ENCODE data around the gene LRP8. TPM values are rescaled to one million over a fixed set of nuclear protein-coding genes. Genes with fewer than 3 reads are reported as not detected.

LRP8 gene
- total RNA-seq, 1 donor from 2014 or later, result 6.0 TPM

DNA sequence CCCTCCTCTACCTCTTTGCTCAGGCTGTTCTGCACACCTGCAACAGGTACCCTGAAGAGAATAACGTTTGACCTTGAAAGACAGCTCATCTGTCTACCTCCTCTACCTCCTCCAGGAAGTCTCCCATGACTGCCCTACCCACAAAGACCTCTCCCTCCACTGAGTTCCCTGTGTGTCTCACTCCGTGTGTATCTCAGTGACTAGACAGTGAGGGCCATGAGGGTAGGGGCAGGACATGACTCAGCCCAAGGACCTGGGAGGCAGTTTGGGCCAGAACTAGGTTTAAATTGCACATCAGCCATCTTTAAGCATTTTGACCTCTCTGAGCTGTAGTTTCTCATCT, 32.0 kb upstream of the LRP8 start:
- no peak for DNase-seq (ENCODE audit: low spot score)

DNA sequence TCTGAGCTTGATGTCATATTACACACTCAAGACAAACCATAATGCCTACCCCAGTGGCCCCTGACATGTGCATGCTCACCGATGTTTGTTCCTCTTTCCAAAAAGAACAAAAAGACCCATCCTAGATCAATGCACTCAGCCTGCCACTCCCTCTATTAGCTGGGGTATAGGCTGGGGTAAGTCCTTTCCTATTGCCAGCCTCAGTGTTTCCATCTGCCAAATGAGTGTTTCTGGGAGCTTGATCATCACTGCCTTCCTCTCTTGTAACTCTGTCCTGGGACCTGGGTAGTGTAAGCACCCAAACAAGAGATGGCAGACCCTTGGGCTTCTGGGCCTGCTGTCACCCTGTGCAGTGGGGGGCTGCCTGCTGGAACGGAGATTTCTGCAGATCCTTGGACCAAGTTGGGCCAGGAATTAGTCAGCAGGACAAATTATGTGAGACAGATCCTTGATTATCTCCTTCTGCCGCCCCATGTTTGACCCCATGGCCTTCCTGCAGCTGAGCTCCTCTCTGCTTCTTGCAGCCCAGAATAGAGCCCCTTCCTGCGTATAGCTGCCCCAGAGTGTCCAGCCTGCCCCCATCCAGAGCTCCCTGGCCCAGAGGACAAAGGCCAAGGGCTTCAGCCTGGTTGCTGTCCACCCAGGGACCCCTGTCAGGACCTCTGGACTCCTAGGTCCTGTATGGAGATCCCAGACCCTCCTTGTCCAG, 31.5 kb upstream of the LRP8 start:
- no peak for DNase-seq (ENCODE audit: low spot score)

DNA sequence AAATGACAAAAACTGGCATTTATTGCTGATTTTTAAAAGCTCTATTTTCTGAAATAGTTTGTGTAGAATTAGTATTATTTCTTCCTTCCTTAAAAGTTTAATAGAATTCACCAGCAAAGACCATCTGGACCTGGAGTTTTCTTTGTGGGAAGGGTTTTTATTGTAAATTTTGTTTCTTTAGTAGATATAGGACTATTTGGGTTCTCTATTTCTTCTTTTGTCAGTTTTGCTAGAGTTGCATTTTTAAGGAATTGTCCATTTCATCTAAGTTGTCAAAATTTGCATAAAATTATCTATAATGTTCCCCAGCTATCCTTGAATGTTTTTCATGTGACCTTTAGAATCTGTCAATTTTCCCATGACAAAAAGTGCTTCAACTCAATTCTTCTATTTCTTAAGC, 28.8 kb upstream of the LRP8 start:
- no peak for DNase-seq (ENCODE audit: low spot score)

DNA sequence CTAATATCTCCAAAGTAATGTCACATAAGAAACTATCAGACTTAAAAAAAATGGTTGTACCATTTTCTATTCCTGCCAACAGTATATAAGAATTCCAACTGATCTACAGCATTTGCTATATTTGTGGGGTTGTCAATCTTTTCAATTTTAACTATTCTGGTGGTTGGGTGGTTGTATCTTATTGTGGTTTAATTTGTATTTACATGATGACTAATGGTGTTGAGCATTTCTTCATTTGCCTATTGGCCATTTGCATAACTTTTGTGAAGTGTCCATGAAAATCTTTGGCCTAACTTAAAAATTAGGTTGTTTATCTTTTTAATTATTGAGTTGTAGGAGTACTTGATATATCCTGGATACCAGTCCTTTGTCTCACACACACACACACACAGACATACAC, 26.2 kb upstream of the LRP8 start:
- no peak for DNase-seq (ENCODE audit: low spot score)

DNA sequence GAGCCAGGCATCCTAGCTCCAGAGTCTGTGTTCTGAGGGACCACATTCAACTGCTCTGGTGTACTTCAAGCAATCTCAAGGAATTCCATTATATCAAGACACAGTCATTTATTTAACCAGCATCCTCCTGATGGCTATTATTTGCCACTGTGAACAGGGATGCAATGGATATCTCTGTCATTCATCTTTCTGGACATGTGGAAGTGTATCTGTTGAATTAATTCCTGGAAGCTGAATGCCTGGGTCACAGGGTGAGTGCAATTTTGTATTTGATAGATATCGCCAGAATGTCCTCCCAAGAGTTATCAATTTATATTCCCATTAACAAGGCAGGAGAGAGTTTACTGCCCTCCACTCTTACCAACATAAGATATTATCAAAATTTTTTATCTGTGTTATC, 24.7 kb upstream of the LRP8 start:
- DNase-seq (ENCODE audit: low spot score), result no peak

DNA sequence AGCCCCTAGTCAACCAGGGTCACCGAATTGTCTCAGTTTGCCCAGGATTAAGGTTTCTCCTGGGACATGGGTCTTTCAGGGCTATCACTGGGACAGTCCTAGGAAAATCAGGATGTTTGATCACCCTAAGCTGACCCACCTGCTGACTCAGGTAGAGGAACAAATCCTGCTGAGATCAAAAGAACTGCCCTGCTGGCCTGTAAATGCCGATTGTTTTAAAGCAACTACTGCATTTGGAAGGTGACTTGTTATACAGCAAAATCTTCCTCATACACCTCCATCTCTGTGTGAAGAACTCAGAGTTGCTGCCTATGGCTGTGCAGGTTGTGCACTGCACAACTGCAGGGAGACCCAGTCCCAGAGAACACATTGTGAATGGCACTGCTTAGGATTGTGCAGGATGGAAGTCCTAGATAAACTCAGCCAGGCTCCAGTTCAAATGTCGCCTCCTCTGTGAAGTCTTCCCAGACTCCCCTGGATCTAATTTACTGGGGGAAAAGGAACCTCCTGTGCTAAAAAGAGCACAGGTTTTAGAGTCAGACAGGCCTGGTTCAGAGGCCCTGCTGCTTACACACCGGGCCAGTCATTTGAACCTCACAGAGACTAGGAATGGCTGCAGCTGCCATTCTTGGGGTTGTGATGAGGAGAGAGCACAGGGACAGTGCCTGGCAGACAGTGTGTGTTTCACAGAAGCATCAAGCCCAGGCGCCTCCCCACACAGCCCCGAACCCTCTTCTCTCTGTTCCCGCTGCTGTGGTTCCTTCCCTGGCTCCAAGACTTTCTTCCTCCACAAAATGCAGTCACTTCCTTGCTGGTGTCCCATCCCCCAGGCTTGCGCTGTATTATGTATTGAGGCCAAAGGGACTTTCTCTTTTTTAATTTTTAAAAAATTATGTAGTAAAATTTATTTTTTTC, 23.2 kb upstream of the LRP8 start:
- no peak for DNase-seq (ENCODE audit: low spot score)

DNA sequence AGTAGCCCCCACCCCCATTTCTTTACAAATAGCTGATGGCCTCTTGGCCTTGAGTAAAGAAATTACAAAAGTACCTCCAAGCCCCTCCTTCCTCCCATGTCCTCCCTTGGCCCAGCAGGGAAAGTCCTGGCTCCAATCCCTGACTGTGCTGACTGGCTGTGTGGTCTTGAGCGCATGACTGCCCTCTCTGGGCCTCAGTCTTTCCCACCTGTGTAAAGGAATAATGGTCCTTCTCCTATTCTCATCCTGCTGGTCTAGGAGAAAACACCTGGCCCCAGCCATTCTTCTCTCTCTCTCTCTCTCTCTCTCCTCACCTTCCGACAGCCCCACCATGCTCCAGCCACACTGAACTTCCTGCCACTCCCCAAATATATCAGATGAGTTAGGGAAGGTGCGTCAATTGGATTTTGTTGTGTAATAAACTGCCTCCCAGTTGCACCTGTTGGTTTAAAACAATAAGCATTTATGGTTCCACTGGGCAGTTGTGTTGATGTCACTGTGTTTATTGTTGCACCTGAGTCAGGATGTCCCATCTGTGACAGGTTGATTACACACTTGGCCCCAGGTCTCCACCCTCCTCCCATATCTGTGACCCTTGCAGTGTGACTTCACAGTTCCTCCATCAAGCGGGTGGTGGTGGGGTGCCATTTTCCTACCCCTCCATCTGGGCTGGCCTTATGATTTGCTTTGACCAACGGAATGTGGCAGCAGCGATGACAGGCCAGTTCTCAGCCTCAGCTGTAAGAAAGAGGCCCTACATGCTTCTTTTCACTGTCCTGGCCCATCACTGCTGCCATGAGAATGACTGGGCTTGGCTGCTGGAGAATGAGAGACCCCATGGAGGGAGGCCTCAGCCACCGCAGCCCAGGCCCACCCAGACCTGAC, 22.3 kb upstream of the LRP8 start:
- no peak for DNase-seq (ENCODE audit: low spot score)

DNA sequence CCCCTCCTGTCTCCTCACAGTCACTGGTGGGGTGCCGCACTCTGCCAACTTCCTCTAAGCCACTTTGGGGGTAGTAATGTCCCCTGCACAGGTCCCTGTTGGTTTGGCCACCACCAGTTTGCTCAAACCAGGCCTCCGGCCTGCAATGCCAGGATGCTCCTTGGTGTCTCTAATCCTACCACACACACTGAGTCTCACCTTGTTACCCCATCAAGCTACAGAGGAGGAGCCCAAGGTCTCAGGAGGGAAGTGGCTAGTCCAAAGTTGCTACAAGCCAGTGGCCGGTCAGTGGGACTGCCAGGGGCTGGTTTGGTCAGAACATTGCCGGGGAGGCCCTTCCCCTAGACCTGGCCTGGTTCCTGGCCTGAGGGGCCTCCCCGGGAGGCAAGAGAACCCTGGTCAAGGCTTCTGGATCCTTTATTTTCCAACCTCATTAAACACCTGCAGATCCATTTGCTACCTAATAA, 21.5 kb upstream of the LRP8 start:
- no peak for DNase-seq (ENCODE audit: low spot score)

DNA sequence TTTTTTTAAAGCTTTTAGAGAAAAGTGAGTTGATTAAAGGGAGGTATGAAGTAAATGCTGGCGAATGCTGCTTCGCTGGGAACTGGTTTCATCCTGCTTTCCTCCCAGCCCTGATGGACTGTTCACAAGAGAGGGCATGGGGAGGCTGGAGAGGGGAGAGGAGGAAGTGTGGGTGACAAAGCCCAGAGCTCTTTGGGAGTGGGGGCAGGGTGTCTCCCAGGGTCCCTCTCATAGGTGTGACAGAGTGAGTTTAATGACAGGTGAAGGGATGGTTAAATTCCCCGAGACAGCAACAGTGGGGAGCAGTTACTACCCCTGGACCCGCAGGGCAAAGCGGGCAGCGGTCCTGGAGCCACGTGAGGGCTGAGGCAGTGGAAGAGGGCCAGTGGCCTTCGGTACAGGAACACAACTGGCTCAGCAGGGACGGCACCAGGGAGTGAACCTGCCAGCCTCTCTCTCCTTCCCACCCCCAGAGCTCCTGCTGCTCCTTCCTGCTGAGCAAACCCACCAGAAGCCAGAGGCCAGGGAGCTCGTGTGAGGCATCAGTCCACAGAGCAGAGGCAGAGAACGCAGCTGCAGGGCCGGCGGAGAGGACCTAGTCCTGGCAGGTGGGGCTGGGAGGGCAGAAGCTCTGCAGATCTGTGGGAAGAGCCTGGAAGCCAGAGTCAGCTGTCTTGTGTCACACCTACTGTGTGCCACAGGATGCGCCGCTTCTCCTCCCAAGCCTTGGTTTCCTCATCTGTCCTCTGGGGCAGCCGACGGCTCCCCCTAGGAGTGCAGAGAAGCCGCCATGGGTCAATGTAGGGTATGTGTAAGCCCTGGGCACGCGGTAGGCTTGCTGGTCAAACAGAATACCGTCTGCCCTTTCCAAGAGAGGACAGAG, 20.9 kb upstream of the LRP8 start:
- DNase-seq (ENCODE audit: low spot score), result no peak

DNA sequence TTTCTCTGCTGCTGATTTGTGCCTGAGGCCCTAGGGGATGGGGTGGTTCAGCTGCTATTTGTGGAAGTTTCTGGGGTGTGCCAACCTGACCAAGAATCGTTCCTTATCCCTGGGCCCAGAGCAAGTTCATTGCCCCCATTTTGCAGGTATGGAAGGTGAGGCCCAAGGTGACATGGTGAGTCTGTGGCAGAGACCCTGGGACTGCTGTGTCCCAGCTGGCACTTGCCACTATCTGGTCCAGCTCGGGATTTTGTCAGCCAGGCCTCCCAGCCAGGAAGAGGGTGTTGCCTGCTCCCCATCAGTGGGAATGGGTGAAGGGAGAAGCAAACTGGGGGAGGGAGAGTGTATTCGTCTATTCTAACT, 18.9 kb upstream of the LRP8 start:
- no peak for DNase-seq (ENCODE audit: low spot score)

DNA sequence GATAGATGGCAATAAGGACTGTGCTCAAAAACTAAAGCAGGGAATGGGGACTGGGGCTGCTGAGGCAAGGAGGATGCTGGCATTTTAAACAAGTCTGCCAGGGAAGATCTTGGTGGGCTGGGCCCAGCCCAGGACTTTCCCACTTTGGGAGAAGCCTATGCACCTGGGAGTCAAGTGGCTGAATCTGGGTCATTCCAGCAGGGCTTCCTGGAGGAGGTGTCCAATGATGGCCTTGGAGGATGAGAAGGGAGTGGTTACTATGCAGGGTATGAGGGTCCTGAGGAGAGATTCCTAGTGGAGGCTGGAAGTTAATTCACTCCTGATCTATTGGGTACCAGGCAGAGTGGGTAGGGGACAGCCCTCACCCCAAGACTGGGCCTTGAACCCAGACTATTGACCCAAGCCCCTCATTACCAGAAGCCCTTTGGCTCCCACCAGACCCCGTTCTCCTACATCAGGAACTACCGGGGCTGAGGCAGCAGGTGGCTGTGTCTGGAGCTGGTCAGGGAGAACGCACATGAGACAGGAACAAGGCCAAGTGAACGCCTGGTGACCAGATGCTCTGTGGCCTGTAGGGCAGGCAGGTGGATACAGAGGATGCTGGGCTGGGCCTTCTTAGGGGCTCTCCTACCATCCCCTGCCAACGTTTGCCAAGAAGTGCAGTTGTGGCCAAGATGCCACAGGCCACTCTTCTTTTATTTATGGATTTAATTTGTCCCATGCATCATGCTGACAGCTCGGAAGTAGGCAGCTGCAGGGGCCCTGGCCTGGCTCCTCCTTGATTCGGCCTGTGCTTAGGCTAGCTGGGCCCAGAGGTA, 18.3 kb upstream of the LRP8 start:
- no peak for DNase-seq (ENCODE audit: low spot score)

DNA sequence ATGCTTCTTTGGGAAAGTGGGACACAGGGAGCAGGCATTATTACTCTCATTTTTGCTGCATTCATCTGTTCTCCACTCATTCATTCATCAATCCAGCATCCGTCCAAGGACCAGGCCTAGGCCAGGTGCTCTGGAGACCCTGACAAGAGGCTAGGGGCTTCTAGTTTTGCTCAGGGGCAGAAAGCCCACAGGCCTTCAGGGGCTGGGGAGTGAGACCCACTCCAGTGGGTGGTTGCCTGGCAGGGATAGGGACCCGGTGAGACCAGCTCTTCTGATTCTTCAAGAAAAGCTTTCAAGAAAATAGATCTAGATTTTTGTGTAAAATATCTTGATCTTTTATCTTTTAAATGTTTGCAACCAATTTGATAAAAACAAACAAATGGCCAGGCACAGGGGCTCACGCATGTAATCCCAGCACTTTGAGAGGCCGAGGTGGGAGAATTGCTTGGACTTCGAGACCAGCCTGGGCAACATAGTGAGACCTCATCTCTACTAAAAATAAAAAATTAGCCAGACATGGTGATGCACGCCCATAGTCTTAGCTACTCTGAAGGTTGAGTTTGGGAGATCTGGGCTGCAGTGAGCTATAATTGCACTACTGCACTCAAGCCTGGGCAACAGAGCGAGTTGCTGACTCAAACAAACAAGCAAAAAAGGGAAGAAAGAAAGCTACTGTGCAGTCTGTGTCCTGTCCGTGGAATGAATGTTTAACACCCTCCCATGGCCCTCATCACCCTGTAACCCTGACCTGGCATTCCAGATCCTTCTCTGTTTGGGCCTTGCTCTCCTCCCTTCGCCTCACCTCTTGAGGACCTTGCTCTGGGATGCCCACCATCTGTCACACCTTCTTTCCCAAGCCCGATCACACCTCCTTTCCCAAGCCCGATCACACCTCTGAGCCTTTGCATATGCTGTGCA, 17.3 kb upstream of the LRP8 start:
- DNase-seq (ENCODE audit: low spot score), result no peak

DNA sequence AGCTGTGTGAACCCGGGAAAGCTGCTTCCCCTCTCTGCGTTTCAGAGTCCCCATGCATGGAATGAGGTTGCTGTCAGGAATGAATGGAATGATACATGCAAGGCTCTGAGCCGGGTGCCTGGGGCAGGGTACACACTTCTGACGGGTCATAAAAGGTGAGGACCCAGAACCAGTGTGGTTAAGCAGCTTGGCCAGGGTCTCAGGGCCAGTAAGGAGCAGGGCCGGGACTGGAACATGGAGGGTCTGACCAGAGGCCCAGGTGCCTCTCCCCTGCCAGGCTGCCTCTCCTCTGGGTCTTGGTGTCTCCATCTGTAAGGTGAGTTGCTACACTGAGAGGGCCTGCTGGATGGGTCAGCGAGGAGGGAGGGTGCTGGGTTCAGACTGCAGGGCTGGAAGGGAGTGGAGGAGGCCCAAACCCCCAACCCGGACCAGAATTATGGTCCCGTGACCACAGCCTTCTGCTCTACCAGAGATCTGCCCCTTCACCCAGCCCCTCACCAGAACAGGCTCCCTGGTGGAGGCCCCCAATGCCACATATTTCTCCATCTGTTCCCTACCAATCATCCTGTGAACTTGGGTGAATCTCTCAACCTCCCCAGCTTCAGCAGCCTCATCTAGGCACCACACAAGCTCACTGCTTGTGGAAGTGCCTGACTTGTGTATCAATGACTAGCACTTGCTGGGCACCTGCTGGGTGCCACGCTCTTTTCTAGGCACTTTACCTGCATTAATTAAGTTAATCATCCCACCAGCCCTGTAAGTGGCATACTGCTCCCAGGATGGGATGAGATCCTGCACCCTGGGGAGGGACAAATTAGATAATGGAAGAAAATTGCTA, 16.2 kb upstream of the LRP8 start:
- DNase-seq (ENCODE audit: low spot score), result no peak

DNA sequence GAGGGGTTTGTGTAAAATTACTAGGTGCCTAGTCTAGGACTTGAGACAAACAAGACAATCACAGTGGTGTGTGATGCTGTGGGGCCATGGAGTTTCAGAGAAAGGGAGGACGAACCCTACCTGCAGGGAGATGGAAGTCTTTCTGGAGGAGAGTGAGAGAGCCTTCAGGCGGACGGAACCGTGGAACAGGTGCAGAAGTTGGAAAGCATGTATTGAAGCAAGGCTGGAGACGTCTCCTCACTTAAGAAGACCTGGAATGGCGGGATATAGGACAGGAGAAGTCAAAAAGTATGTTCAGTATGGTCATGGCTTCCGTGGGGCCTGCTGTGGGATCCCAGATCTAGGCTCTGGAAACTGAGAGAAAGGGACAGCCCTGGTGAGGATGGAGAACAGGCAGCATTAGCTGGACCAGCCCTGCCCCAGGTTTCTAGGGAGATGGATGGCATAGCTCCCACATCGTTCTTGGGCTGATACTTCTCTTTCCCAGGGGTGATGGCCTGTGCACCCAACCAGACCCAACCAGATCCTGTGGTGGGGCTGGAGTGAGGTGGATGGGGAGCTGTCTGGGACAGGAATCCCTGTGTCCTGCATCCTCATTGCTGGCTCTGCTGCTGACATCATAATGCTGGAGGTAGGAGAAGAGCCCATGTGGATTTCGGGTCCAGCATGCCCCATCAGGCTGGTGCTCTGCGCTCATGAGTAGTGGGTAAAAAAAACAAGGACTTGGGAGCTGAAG, 15.0 kb upstream of the LRP8 start:
- DNase-seq (ENCODE audit: low spot score), result no peak

DNA sequence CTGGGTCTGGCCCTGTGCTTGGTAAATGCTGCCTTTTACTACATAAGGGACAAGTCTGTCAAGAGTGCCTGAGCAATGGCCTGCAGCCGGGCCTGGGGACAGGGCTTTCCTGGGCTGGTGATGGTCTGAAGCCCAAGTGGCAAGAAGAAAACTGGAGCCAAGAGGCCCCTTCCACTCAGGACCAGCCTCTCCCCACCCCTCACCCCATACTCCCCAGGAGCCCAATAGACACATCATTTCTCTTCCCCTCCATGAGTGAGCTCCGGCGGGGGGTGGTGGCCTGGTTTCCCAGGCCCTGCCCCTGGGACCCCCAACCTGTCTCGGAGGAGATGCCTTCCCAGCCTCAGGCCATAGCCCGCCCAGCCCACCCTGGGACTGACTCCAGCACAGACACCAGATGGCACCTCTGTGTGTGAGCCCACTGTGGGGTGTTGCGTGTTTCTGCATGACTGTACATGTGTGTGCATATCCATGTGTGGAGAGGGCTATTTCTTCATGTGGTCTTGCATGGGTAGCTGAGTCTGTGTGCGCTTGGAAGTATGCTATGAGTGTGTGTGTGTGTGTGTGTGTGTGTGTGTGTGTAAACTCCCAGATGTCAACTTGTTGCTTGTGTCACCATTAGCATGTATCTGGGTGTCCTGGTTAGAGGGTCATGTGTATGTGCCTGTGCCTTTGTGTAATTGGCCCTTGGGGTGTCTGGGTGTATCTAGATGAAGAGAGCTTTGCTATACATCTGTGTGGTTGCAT, 14.3 kb upstream of the LRP8 start:
- DNase-seq (ENCODE audit: low spot score), result no peak

DNA sequence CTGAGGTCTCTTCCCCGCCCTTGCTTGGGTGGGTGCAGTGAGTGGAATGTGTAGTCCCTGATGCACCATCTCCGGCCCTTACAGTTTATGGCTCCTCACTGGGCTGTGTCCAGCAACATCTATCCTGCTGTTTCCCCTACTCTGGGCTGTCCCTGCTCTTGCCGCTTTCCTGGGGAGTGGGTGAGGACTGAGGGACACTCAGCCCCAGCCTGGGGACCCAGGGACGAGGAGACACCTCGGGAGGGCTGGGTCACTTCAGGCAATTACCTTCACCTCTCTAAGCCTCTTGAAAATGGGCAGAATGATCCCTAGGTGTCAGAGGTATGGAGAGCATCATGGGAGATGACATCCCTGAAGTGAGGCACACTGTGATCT, 13.6 kb upstream of the LRP8 start:
- DNase-seq (ENCODE audit: low spot score), result no peak

Measured in umbilical cord (tissue), 2 donors.